PC-3 (cell line): ENCODE measurements around the gene KRTAP4-16.

Experiments
- EZH2 ChIP-seq: fragments of 300-600 bp; sonication (generic); IDR thresholded peaks from one replicate; pipeline ENCODE4 v1.6.1; 2017; ENCODE audit warnings: antibody characterized with exemption, mild to moderate bottlenecking, low read length; ENCODE audit not compliant: unreplicated experiment
- EZH2phosphoT487 ChIP-seq: fragments of 300-600 bp; sonication (generic); IDR thresholded peaks from 2 replicates; pipeline ENCODE4 v1.6.1; 2018; ENCODE audit warnings: mild to moderate bottlenecking, antibody characterized with exemption, low read length, borderline replicate concordance
- TF ChIP-seq, protein P1 (sequence below): fragments of 300-600 bp; sonication (generic); conservative IDR thresholded peaks from 2 replicates; pipeline ENCODE4 v1.5.1; 2017; ENCODE audit warnings: antibody characterized with exemption, low read depth, mild to moderate bottlenecking, low read length

GRCh38 chr17:41065829-41066624, 36.0 kb downstream of the KRTAP4-16 start, which contains the start of gene KRTAP2-4:
- TF ChIP-seq EZH2 = no peak
- TF ChIP-seq, protein P1, sequence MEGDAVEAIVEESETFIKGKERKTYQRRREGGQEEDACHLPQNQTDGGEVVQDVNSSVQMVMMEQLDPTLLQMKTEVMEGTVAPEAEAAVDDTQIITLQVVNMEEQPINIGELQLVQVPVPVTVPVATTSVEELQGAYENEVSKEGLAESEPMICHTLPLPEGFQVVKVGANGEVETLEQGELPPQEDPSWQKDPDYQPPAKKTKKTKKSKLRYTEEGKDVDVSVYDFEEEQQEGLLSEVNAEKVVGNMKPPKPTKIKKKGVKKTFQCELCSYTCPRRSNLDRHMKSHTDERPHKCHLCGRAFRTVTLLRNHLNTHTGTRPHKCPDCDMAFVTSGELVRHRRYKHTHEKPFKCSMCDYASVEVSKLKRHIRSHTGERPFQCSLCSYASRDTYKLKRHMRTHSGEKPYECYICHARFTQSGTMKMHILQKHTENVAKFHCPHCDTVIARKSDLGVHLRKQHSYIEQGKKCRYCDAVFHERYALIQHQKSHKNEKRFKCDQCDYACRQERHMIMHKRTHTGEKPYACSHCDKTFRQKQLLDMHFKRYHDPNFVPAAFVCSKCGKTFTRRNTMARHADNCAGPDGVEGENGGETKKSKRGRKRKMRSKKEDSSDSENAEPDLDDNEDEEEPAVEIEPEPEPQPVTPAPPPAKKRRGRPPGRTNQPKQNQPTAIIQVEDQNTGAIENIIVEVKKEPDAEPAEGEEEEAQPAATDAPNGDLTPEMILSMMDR = no peak
- no peak for TF ChIP-seq EZH2phosphoT487
